ENCODE data around the gene DPH1.

The DPH1 gene

DNA sequence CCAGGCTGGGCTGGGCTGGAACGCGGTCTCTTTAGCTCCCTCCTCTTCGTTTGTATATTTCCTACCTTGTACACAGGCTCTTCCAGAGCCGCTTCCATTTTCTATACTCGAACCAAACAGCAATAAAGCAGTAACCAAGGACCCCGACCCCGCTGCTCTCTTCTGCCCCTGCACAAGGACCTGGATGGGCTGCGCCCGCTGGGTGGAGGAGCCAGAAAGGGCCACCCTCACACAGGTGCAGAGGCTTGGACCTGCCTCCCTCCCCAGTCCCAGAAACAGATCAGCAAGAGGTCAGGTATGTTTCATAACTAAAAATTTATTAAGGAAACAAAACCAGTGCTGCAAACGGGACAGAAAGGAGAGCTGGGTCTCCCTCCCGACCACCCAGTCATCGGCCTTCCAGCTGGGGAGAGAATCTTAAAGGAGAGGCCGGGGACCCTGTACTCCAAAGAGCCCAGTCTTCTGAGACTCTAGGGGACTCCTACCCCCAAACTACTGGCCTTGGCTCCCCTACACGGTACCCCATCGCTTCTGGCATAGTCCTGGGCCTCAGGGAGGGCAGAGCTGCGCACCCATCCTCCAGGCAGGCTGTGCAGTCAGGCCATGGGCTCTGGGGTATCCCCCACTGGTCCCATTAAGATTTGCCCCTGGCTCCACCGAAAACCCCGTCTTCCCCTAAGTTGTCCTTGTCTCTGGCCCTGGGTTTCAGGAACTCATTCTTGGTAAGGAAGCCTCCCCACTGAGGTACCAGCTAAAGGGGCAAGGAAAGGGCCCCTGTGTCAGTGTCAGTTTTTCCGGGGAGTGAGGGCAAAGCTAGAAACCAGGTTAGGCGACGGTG is 29.8 kb downstream of the DPH1 start:
- TF ChIP-seq, protein P1, sequence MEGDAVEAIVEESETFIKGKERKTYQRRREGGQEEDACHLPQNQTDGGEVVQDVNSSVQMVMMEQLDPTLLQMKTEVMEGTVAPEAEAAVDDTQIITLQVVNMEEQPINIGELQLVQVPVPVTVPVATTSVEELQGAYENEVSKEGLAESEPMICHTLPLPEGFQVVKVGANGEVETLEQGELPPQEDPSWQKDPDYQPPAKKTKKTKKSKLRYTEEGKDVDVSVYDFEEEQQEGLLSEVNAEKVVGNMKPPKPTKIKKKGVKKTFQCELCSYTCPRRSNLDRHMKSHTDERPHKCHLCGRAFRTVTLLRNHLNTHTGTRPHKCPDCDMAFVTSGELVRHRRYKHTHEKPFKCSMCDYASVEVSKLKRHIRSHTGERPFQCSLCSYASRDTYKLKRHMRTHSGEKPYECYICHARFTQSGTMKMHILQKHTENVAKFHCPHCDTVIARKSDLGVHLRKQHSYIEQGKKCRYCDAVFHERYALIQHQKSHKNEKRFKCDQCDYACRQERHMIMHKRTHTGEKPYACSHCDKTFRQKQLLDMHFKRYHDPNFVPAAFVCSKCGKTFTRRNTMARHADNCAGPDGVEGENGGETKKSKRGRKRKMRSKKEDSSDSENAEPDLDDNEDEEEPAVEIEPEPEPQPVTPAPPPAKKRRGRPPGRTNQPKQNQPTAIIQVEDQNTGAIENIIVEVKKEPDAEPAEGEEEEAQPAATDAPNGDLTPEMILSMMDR (IDR thresholded peaks at IDR 0.05; ENCODE audit: low read depth, low read length, missing control alignments): no peak
- DNase-seq (ENCODE audit: low read depth): no peak
- peak overlapping the region; percentile 75 for H3K4me3 ChIP-seq (ENCODE audit: low read depth, low read length)

DNA sequence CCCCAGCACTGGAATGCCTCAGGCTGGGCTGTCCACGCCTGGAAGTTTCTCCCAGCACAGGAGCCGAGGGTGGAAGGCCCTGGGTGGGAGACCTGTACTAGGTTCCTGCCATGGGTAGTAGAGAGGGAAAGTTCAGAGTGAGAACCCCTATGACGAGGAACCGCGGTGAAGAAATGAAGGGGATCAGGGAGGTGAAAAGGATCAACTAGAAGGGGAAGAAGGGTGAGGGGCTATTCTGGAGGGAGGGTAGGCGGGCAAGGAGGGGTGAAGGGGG is 30.4 kb downstream of the DPH1 start:
- H3K4me3 ChIP-seq (ENCODE audit: low read depth, low read length): no peak overlapping the region
- TF ChIP-seq, protein P1 (IDR thresholded peaks at IDR 0.05; ENCODE audit: low read depth, low read length, missing control alignments): no peak

DNA sequence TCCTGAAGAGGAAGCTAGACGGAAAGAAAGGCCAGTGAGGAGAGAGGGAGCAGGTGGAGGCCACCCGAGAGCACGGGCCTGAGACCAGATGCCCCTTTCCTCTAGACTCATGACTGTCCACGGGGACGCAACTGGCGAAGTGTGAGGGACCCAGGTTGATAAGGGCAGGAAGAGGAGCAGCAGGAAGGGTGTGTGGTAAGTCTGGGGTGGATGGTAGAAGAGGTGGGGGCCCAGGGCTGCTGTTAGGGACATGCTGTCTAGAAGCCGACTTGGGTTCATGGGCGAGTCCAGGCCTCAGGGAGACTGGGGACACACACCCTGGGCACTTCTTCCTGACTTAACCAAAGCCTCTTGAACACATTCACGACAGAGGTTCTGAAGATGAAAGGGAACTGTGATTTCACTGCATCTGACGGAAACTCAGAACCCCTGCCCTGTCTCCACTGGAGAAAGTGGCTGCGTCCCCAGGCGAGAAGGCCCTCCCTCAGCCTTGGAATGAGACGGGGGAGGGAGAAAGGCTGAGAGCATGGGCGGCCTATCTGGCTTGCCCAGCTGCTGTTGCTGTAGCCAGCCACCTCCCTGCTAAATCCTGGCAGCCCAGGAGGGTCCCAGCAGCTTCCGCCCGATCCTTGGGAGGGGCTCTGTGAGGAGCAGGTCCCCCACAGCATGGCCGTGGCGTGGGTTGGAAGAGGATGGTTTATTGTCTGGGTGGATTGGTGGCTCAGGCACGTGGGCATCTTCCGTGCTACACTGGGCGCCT is 30.9 kb downstream of the DPH1 start:
- H3K4me3 ChIP-seq (ENCODE audit: low read depth, low read length): no peak overlapping the region

More for the DNA sequence above, 30.4 kb downstream of the DPH1 start:
- no peak for DNase-seq (ENCODE audit: low read depth)

DNA sequence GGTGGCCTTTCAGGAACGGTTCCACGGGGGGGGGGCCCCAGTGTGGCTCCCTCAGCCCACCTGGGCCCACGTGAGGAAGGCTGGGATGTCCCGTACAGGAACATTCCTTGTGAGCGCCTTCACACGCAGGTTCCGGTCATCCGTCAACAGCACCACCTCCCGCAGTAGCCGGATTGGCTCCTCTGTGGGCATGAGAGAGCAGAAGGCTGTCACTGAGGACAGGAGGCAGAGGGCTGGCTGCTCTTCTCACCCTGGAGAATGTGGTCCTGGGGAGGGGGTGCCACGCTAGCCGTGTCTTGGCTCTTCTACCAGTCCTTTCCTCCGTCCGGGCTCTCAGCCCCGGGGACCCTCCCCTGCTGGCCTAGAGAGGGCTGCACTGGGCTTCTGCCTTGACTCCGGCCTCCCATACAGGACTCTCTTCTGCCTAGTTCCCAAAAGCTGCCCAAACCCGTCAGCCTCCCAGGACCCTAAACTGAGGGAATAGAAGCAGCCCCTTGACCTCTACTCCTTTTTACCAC is 31.5 kb downstream of the DPH1 start:
- DNase-seq (ENCODE audit: low read depth): no peak
- H3K4me3 ChIP-seq (ENCODE audit: low read depth, low read length): no peak overlapping the region
- TF ChIP-seq, protein P1 (IDR thresholded peaks at IDR 0.05; ENCODE audit: low read depth, low read length, missing control alignments): no peak

More for the DNA sequence above, 30.9 kb downstream of the DPH1 start:
- no peak for DNase-seq (ENCODE audit: low read depth)
- TF ChIP-seq, protein P1 (IDR thresholded peaks at IDR 0.05; ENCODE audit: low read depth, low read length, missing control alignments): no peak

DNA sequence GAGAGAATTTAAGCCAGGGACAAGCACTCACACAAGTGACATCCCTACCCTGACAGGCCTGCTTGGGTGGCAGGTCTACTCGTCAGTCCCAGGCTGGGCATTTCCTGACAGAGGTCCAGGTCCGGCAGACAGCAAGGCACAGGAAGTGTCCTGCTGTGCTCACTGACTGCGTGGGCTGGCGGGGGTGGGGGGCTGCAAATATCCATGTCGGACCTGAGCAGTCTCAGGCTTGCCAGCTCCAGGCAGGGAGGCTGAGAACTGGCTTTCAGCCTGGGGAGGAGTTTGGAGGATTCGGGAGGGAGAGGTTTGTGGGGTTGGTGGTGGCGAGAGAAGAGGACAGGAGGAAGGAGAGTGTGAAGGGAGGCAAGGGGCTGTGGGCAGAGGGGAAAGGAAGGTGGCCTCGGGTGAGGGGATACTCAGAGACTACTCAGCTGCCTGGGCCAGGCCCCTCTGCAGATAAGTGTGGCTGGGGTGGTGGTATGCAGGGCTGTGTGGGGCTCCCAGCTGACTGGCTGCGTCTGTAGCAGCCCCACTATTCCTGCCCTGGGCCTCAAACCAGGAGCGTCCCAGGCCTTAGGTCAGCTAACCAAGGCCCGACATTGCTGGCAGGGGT is 32.7 kb downstream of the DPH1 start:
- DNase-seq (ENCODE audit: low read depth): no peak
- TF ChIP-seq, protein P1 (IDR thresholded peaks at IDR 0.05; ENCODE audit: low read depth, low read length, missing control alignments): no peak
- no peak overlapping the region for H3K4me3 ChIP-seq (ENCODE audit: low read depth, low read length)

DNA sequence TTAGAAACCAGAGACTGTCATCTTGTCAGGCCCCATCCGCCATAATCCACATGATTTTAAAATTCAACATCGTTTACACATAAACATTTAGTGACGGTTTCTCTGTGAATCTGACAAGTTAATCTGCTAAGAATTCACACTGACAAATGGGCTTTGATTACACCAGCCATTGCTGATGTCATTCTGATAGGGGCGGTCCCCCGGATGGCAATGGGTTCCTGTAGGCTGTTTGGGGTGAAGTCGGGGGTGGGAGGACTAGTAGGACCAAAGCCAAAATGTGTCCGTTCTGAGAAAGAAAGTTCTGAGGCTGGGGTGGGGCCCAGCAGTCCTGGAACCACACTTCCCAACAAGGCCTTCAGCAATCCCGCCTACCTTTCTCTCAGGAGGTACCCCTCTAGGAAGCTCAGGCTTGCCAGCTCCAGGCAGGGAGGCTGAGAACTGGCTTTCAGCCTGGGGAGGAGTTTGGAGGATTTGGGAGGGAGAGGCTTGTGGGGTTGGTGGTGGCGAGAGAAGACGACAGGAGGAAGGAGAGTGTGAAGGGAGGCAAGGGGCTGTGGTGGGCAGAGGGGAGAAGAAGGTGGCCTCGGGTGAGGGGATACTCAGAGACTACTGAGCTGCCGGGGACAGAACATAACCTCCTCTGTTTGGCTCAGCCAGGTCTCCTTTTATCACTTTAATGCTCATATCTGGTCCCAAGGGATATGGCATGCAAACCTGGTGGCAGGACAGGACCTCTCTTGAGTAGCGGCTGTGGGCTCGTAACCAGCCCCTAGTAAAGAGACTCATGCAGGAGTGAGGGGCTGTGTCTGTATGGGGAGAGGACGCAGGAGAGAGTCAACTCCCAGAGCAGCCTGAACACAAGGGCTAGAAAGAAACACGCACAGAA is 33.6 kb downstream of the DPH1 start:
- no peak for DNase-seq (ENCODE audit: low read depth)
- TF ChIP-seq, protein P1 (IDR thresholded peaks at IDR 0.05; ENCODE audit: low read depth, low read length, missing control alignments): no peak
- H3K4me3 ChIP-seq (ENCODE audit: low read depth, low read length): no peak overlapping the region

Measured in GM12864 (cell line).